NCI-H524 treated with DMSO at 0.1 percent for 48 hours (cell line): ENCODE results near the gene KRT80.
A peak's percentile ranks its signal among the peaks of the same experiment; 100 is the strongest.

Experiments
- DNase-seq: peaks from one replicate; lab custom pipeline; 2025; lab: John Stamatoyannopoulos, UW

The KRT80 gene

GRCh38 chr12:52198454-52199215, 6.8 kb upstream of the KRT80 start:
- no peak for DNase-seq

- DNase-seq: no peak
Observed at GRCh38 chr12:52197371-52198231, 5.8 kb upstream of the KRT80 start.

- DNase-seq: no peak
Observed at GRCh38 chr12:52195065-52195730, 3.4 kb upstream of the KRT80 start.

GRCh38 chr12:52193991-52194390, 2.2 kb upstream of the KRT80 start:
- no peak for DNase-seq

- peak; percentile 10 for DNase-seq
Observed at GRCh38 chr12:52193532-52193931, 1.7 kb upstream of the KRT80 start.

- no peak for DNase-seq
Observed at GRCh38 chr12:52190860-52191729, 719 bp downstream of the KRT80 start.

- DNase-seq: no peak
Observed at GRCh38 chr12:52189376-52190174, 2.2 kb downstream of the KRT80 start.

GRCh38 chr12:52188658-52189057, 3.2 kb downstream of the KRT80 start:
- no peak for DNase-seq

GRCh38 chr12:52187640-52188039, 4.2 kb downstream of the KRT80 start:
- no peak for DNase-seq

- DNase-seq: no peak
Observed at GRCh38 chr12:52187206-52187605, 4.6 kb downstream of the KRT80 start.

- DNase-seq: no peak
Observed at GRCh38 chr12:52186118-52186840, 5.5 kb downstream of the KRT80 start.

GRCh38 chr12:52185400-52185967, 6.3 kb downstream of the KRT80 start:
- no peak for DNase-seq

- peak; percentile 3 for DNase-seq
Observed at GRCh38 chr12:52184813-52185212, 7.0 kb downstream of the KRT80 start.

GRCh38 chr12:52183971-52184370, 7.8 kb downstream of the KRT80 start:
- DNase-seq: no peak

GRCh38 chr12:52183544-52183910, 8.3 kb downstream of the KRT80 start:
- DNase-seq: no peak

- DNase-seq: no peak
Observed at GRCh38 chr12:52182898-52183543, 8.8 kb downstream of the KRT80 start.

- peak; percentile 46 for DNase-seq
Observed at GRCh38 chr12:52182384-52182783, 9.4 kb downstream of the KRT80 start.

- DNase-seq: peak; percentile 29
Observed at GRCh38 chr12:52181746-52182145, 10.1 kb downstream of the KRT80 start.

GRCh38 chr12:52180971-52181628, 10.7 kb downstream of the KRT80 start:
- no peak for DNase-seq
